HG03064 (cell line): ENCODE data around the gene SRC.

Source experiments
- ATAC-seq: cut with Tn5 transposase; IDR thresholded peaks from one replicate; pipeline ENCODE4 v1.9.1; 2021; ENCODE audit warnings: low read depth; ENCODE audit not compliant: unreplicated experiment

SRC gene

DNA sequence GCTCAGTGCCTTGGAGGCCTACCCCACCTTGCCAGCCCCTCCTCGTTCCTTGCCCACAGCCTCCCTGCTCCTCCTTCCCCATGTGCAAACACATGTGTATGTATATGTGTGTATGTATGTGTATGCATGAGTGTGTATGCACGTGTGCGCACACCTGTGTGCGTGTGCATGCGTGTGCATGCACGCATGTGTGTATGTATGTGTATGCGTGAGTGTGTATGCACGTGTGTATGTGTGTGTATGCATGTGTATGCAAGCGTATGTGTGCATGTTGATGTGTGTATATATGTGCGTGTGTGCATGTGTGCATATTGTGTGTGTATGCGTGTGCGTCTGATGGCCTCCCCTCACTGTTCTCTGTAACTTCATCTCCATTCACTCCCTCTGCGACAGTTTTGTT, 74.7 kb downstream of the SRC start:
- ATAC-seq = no peak

DNA sequence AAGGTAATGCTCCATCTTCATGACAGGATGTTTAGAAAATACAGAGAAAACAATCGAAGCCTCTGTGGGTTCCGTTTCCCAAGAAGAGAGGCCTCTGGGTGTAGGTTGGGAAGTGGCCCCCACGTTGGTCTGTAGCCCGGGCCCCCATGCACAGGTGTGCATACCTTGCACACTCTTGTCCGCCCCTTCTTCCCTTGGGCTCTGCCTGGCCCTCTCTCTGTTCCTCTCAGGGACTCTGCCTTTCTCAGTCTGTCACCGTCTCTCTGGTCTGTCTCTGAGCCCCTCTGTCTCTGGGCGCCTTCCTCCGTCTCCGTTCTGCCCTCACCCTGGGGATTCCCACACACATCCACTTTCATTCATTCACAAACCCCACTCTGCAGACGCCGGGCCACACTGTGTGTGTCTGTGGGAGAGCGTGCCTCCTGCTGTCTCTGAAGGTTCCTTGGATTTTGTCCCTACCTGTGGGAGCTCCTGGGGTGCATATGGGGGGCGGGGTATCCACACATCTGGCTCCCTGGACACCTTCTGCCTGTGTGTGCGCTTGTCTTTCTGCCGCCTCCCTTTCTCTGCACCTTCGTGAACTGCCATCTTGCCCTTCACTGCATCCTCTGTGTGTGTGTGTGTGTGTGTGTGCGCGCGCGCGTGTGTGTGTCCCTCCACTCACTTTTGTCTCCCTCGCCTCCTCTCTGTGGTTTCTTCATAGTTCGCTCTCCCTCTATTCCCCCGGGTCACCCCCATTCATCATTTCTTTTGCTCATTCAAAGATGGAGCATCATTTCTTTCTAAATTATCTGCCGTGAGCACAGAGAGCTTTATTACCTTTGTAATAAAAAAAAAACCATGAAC, 75.3 kb downstream of the SRC start:
- no peak for ATAC-seq

DNA sequence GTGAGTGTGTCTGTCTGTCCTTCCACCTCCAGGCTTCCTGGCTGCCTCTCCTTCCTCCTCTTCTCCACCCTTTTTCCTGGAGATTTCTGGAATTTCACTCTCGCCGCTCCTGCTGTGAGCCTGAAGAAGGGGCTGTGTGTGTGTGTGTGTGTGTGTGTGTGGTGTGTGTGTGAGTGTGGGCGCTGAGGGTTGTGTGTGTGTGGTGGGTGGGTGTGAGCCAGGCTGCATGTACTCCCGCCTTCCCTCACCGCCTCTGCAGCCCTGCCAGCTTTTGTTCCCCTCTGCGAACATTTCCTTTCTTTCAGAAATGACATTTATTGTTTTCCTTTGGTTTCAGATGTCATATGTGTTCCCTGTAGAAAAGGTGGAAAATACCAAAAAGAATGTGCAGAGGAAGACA, 76.0 kb downstream of the SRC start:
- ATAC-seq = no peak

DNA sequence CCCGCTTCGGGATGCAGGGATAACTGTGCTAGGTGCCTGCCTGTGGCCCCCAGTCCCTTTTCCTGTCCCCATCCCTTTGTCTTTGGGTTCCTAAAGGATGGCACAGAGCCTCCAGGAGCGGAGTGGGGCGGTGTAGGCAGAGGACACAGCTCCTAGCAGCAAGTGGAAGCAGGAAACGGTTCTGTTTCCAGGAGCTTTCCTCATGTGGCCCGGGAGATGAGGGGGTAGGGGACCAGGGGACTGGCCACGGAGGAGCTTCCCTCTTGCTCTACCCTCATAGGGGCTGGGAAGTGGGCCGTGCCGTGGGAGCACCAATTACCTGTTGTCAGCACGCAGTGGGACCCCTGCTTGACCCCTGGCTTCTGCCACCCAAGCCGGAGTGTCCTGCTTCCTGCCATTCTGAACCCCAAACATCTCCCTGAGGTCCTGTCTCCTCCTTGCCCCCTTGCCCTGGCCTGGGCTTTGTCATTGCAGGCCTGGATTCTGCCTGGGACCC, 76.9 kb downstream of the SRC start:
- no peak for ATAC-seq

DNA sequence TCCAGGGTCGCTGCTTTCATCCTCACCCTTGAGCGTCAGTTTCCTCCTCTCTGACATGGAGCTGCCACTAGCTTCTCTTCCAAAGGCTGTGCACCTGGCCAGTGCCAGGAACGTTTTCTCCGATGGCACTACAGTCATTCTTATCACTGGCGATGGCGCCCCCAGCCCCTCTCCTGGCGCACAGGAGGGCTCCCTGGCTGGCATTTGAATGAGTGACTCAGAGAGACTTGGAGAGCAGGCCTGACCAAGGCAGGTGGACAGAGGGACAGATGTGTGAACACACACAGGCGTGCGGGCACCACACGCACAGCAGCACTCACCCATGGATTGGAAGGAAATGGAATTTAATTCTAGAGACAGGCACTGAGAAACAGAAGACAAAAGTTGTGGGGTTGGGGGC, 77.6 kb downstream of the SRC start:
- ATAC-seq = no peak

DNA sequence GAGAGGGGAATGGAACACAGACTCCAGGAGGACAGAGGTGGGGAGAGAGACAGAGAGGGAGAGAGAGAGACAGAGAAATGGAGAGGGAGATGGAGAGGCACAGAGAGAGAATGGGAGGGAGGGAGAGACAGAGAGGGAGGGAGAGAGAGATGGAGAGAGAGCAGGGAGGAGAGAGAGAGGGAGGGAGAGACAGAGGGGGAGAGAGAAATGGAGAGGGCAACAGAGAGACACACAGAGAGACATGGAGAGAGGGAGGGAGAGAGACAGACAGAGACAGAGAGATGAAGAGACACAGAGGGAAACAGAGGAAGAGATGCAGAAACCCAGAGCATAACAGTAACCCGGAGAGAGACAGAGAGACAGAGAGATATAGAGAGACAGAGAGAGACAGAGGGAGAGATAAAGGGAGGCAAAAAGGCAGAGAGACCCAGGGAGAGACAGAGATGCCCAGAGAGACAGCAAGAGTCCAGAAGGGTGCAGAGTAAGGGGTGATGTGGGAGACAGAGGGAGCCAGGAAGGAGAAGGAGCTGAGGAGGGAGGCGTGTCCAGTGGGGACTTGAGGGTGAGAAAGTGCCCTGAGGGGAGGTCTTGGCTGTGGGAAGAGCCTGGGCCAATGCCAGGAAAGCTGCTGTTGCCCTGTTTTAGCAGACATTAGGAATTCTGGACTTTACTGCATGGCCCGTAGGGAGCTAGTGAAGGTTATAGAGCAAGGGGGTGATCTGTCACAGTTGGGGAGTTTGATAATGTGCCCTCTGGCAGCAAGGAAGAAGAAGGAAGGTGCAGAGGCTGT, 78.3 kb downstream of the SRC start:
- no peak for ATAC-seq

DNA sequence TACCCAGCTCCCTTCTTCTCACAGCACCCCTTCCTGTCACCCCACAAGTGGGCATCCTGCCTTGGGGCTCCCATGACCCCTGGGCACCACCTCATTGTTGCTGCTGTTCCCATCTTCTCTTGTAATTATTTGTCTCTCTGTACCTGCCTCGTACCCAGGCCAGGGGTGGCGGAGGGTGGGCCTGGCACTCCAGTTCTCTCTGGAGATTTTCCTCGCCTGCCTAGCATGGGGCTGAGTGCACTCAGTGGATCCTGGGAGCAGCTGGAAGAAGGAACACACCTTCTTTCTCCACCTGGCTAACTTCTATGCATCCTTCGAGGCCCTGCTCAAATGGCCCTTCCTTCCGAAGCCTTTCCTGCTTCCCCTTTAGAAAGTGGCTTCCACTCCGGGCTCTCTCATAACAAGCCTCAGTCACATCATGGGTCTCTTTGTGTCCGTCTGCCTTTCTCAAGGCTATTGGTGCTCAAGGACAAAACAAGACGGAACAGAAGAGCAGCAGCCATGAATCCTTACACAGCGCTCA, 79.2 kb downstream of the SRC start:
- ATAC-seq = no peak

DNA sequence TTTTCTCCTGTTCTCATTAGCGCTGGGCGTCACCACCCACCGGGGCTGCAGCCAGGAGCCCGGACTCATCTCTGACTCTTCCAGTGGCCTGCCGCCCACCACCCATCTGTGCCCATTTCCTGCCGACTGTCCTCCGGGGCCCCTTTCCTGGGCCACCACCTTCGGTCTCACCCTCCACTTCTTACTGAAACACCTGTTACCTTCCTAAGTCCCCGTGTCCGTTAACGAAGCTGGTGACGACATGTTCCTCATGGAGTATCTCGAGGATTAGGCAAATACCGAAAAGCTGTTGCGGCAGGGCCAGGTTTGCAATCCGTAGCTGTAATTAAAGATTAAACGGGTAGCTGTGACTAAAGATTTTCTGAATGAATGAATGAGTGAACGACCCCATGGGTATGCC, 80.2 kb downstream of the SRC start:
- no peak for ATAC-seq

DNA sequence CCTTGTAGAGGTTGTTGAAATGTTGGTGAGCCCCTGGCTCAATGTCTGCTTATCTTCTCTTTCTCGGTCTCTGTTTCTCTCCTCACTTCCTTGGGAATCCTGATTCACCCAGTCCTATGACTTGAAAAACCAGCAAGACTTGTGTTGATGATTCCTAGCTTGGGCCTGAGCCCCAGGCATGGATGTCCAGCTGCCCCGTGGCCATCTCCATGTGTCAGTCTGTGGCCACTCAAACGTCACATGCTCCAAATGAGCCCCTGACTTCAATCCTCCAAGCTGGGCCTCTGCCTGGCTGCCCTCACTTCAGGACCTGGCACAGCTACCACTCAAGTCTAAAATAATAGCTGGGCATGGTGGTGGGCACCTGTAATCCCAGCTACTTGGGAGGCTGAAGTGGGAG, 81.0 kb downstream of the SRC start:
- ATAC-seq = no peak

DNA sequence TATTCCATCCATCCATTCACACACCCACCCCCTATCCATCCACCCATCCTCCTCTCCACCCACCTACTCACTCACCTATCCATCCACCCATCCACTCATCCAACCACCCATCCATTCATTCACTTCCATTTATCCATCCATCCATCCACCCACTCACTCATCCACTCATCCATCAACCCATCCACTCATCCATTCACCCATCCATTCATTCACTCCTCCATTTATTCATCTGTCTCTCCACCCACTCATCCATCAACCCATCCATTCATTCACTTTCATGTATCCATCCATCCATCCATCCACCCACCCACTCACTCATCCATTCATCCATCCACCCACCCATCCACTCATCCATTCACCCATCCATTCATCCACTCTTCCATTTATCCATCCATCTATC, 84.1 kb downstream of the SRC start:
- no peak for ATAC-seq

DNA sequence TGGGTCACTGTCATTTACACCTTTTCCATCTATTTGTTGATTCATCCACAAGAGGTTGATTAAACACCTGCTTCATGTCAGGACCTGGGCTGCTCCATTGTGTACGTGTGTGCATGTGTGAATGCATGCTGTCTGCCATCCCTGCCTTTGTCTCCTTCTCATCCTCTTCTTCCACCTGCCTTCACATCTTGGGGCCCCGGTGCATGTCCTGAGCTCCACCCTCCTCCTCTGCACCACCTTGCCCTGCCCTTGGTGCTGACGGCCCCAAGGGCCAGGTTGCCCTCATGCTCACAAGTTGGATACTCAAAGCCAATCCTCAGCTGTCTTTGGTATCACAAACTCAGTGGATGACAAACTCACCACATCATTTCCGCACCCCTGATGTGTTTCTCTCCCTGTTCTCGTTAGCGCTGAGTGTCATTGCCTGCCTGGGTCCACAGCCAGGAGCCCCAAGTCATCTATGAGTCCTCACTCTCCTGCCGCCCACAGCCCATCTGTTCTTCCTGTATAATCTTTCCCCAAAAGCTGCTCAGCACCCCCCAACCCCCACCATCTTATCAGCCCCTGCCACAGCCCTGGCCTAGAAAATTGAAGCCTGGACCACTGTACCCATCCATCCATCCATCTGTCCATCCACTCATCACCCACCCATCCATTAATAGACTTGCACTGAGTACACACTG, 85.0 kb downstream of the SRC start:
- no peak for ATAC-seq

DNA sequence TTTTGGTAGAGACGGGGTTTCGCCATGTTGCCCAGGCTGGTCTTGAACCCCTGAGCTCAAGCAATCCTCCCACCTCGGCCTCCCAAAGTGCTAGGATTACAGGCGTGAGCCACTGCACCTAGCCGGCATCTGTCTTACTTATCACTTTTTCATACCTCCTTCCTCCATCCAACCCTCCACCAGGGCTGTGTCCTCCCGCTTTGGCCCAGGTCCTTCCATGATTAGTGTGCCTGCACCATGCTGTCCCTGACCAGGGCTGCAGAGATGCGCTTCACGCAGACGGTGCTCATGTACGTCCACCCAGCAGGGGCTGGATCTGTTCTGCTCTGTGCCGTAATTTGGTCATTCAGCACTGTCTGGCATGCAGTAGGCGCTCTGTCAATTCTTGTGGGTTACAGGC, 85.8 kb downstream of the SRC start:
- ATAC-seq = no peak

DNA sequence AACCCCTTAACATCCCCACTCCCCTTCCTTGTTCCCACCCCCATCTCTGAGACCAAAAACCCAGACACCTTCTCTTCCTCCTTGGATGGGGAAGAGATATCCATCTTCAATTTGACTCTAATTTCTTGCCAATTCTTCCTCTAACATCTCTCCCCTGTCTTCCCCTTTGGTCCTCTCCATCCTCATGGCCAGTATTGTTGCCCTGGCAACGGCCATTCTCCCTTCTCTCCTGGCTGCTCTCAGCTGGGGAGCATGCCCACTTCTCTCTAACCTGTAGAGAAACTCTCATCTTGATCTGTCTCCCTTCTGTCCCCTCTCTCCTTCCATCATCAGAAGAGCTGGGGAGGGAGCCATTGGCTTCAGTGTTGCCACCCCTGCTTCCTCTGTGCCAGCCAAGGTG, 86.7 kb downstream of the SRC start:
- no peak for ATAC-seq

DNA sequence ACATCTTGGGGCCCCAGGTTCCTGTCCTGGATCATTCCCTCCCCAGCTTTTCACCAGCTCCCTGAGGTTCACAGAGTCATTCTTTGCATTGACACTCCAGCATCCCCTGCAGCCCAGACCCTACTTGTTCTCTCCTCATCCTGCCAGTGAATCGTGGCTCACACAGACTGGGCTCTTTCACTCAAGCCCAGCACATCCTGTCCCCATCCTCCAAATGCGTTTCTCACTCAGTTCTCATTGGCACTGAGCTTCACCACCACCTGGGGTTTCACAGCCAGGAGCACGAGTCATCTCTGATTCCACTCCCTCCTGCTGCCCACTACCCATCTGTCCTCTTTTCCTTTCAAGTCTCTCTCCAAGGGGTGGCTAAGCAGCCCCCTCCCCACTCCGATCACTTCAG, 89.7 kb downstream of the SRC start:
- no peak for ATAC-seq

DNA sequence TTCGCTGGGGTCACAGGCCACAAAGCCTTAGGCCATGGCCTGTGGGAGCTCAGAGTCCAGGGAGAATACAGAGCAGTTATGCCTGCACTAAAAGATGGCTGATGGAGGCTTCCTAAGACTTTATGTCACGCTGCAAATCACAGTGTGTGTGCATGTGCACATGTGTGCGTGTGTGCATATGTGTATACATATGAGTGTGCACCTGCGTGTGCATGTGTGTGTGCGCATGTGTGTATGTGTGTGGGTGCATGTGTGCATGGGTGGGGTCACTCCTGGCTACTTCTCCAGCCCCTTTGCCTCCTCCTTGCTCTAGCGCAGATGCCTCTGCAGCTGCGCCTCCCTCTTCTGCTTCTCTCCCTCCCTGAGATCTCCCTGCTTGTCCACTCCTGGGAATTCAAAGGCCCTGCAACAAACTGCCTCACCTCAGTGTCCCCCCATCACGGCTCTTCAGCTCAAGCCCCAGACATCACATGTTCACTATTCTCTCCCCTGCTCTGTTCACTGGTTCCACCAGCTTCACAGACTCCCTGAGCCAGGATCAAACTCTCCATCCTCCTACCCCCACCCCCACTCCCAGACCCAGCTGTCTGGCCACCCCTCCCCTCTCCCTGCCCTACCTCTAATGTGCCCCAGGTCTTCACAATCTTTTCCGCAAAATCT, 90.7 kb downstream of the SRC start:
- ATAC-seq = no peak

DNA sequence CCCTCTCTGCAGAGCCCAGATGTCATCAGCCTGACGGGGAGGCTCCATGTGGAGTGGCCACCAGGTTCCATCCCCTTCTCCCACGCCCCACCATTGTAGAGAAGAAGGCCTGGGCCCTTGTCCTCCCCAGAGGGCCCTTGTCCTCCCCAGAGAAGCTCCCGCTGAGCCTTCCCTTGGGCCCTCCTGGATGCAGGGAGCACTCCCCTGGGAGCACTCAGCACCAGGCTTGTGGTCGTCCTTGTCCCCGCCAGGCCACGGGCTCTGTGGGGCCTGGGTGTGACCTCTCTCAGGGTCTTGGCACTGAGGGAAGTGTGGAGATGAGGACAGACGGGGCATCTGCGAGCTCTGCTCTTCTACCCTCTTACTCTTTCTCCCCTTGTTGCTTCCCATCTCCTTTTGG, 91.7 kb downstream of the SRC start:
- ATAC-seq = no peak

DNA sequence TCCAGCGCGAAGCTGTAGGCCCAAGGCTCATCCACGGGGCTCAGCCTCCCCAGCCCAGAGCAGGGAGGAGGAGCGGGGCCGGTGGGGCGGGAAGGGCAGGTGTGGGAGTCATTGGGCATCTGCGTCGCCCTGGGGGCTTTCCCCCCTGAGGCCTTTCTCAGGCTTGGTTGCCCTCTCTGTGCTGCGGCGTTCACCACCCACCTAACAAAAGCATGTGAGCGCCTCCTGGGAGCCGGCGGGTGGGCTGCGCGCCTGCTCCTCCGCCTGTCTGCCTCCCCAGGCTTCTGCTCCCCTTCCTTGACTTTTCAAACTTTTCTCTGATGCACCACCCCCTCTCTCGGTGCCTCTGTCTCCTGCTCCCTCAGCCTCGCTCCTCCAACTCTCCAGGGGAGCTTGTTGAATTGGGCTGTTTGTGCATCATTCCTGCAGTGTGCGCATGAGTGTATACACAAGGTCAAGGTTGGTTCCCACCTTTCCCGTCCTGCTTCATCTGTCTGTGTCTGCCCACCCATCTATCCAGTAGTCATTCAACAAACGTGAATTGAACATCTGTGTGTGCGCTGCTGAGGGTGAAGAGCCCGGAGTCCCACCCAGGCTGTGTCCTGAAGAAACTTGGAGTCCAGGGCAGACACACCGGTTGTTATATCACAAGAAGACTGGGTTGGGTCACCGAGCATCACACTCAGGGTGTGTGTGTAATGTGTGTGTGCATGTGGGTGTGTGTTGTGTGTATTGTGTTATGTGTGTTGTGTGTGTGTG, 92.7 kb downstream of the SRC start:
- ATAC-seq = no peak

DNA sequence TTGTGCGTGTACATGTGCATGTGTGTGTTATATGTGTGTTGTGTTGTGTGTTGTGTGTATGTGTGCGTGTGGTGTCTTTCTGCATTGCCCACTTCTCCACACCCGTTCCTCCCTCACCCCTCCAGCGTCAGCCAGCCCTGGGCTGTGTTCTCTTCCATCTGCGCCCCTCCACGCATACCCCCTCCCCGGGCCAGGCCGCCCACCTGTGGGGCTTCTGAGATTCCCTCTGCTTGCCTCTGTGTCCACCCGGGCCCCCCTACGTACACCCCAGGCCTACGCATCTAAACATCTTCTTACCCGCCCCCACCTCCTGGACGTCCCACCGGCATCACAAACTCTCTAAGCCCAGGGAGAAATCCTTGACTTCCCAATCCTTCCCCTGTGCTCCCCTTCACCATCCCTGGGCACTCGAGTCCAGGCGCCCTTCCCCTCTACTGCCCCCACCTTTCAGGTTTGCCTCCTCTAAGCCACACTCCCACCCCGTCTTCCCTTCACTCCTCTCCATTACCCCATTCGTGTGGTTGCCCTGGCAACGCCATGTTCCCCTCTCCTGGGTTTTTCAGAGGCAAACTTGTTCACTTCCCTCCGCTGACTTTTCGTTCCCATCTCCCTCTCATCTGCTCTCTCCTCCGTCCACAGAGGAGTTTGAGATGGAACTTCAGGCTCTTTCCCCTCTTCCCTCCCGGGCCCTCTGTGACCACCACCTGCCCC, 93.4 kb downstream of the SRC start:
- no peak for ATAC-seq

DNA sequence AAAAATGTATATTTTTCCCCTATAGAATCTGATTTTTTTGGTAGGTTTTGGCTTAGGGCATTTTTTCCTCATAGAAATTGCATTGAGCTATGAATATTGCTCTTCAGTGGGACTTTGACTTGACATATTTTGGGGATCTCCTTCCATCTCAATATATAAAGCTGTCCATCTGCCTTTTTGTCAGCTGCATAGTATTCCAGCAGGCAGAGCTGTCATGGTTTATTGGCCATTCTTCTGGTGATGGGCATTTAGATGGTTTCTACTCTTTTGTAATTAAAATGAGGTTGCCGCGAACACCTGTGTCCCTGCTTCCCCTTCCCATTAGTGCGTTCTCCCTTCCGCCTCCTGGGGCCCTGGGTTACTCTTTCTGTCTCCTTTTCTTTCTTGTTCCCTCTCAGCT, 95.1 kb downstream of the SRC start:
- no peak for ATAC-seq
